ENCODE measurements around the gene NRXN3.

The NRXN3 gene

GRCh38 chr14:79600406-79600805 lies 1430.2 kb downstream of the NRXN3 start:
- H3K27me3 ChIP-seq (replicated peaks; ENCODE audit: control insufficient read depth, insufficient read depth, low read length): no peaks in the 10 kb centered on the region
- TF ChIP-seq, protein P1, sequence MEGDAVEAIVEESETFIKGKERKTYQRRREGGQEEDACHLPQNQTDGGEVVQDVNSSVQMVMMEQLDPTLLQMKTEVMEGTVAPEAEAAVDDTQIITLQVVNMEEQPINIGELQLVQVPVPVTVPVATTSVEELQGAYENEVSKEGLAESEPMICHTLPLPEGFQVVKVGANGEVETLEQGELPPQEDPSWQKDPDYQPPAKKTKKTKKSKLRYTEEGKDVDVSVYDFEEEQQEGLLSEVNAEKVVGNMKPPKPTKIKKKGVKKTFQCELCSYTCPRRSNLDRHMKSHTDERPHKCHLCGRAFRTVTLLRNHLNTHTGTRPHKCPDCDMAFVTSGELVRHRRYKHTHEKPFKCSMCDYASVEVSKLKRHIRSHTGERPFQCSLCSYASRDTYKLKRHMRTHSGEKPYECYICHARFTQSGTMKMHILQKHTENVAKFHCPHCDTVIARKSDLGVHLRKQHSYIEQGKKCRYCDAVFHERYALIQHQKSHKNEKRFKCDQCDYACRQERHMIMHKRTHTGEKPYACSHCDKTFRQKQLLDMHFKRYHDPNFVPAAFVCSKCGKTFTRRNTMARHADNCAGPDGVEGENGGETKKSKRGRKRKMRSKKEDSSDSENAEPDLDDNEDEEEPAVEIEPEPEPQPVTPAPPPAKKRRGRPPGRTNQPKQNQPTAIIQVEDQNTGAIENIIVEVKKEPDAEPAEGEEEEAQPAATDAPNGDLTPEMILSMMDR (IDR thresholded peaks at IDR 0.05; ENCODE audit: insufficient read depth, low read length, poor library complexity, severe bottlenecking): no peak
- H3K4me3 ChIP-seq (replicated peaks; ENCODE audit: low read depth, low read length): no peak overlapping the region
- no peaks in the 10 kb centered on the region for H3K36me3 ChIP-seq (ENCODE audit: control insufficient read depth, insufficient read depth, low read length)
- DNase-seq (ENCODE audit: extremely low read depth, insufficient read length): no peak

DNA sequence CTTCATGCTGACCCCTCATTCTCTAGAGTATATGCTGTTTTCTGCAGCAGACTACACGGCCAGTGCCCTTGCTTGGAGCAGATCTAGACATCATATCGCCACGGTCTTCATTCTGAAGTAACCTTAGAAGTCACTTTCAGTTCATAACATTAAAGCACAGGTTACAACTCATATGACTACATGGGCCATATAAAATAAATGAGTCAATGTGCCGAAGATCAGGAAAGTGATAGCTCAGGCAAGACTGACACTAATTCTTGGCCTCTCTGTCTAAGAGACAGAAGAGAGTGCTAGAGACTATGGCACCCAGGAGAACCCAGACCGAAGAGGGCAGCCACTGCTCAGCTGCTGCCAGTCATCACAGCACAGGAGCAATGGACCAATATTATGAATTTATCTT lies 1431.4 kb downstream of the NRXN3 start:
- H3K36me3 ChIP-seq (ENCODE audit: control insufficient read depth, insufficient read depth, low read length): no peaks in the 10 kb centered on the region
- no peaks in the 10 kb centered on the region for H3K27me3 ChIP-seq (replicated peaks; ENCODE audit: control insufficient read depth, insufficient read depth, low read length)
- TF ChIP-seq, protein P1 (IDR thresholded peaks at IDR 0.05; ENCODE audit: insufficient read depth, low read length, poor library complexity, severe bottlenecking): no peak
- no peak overlapping the region for H3K4me3 ChIP-seq (replicated peaks; ENCODE audit: low read depth, low read length)
- no peak for DNase-seq (ENCODE audit: extremely low read depth, insufficient read length)

DNA sequence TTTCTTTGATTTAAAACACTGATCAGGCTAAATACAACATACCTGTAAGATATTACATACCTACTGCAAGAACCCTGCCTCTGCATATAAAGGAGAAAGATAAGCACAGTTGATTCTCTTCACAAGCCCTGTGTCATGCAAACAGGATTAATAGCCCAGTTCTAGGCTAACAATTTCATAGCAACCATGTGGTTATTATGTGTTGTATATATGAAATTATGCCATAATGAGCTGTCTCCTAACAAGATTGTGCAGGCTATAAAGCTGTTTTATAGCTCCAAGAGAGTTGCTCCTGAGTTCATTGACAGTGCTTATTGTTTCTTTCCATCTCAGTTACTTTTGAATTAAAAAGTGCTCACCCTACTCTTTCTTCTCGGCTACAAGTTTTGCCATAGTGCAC lies 1431.9 kb downstream of the NRXN3 start:
- no peak for DNase-seq (ENCODE audit: extremely low read depth, insufficient read length)
- H3K36me3 ChIP-seq (ENCODE audit: control insufficient read depth, insufficient read depth, low read length): no peaks in the 10 kb centered on the region
- H3K27me3 ChIP-seq (replicated peaks; ENCODE audit: control insufficient read depth, insufficient read depth, low read length): no peaks in the 10 kb centered on the region
- TF ChIP-seq, protein P1 (IDR thresholded peaks at IDR 0.05; ENCODE audit: insufficient read depth, low read length, poor library complexity, severe bottlenecking): no peak
- no peak overlapping the region for H3K4me3 ChIP-seq (replicated peaks; ENCODE audit: low read depth, low read length)

DNA sequence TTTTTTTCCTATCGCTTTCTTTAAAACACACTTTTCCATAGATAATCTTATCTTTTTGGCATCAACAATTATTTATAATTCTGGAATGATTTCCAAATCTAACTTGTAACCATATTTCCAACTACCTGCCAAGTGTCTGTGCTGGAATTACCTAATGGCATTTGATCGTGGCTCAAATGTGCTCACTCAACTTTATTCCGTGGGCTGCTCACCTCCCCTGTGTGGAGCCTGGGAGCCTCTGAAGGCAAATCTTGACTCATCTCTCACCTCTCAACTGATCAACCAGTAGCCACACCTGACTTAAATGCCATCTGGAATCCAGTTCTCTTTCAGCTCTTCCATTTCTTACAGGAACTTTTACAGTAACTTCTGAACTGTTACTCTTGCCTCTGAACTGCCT lies 1432.6 kb downstream of the NRXN3 start:
- Histone ChIP-seq H3K36me3 (ENCODE audit: control insufficient read depth, insufficient read depth, low read length) (no peaks in the 10 kb centered on the region), H3K4me3 (replicated peaks; ENCODE audit: low read depth, low read length) (no peak overlapping the region), H3K27me3 (replicated peaks; ENCODE audit: control insufficient read depth, insufficient read depth, low read length) (no peaks in the 10 kb centered on the region)
- TF ChIP-seq, protein P1 (IDR thresholded peaks at IDR 0.05; ENCODE audit: insufficient read depth, low read length, poor library complexity, severe bottlenecking): no peak
- no peak for DNase-seq (ENCODE audit: extremely low read depth, insufficient read length)

DNA sequence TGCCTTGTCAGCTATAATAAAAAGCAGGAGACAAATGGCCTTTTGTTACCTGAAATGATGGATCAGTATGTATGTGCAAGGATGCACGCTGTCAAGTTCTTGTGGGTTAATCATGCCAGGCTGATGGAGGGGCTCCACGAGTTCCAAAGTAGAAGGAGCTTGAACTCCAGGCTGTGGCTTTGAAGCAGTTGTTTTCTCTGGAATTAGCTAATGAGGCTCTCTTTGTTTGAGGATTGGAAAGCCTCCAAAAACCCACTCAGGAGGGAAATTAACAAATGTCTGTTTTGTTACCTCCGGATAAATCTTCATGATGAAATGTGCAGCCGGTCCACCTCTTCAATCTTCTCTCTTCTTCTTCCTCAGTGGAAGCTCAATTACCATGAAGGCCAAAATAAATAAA lies 1435.7 kb downstream of the NRXN3 start:
- no peak for DNase-seq (ENCODE audit: extremely low read depth, insufficient read length)
- Histone ChIP-seq H3K27me3 (replicated peaks; ENCODE audit: control insufficient read depth, insufficient read depth, low read length) (no peaks in the 10 kb centered on the region), H3K4me3 (replicated peaks; ENCODE audit: low read depth, low read length) (no peak overlapping the region), H3K36me3 (ENCODE audit: control insufficient read depth, insufficient read depth, low read length) (no peaks in the 10 kb centered on the region)
- TF ChIP-seq, protein P1 (IDR thresholded peaks at IDR 0.05; ENCODE audit: insufficient read depth, low read length, poor library complexity, severe bottlenecking): no peak

GRCh38 chr14:79608446-79608845 lies 1438.3 kb downstream of the NRXN3 start:
- no peaks in the 10 kb centered on the region for H3K27me3 ChIP-seq (replicated peaks; ENCODE audit: control insufficient read depth, insufficient read depth, low read length)
- TF ChIP-seq, protein P1 (IDR thresholded peaks at IDR 0.05; ENCODE audit: insufficient read depth, low read length, poor library complexity, severe bottlenecking): no peak
- DNase-seq (ENCODE audit: extremely low read depth, insufficient read length): no peak
- no peak overlapping the region for H3K4me3 ChIP-seq (replicated peaks; ENCODE audit: low read depth, low read length)
- H3K36me3 ChIP-seq (ENCODE audit: control insufficient read depth, insufficient read depth, low read length): no peaks in the 10 kb centered on the region

Data from GM06990 (cell line).